Activated gamma-delta T cell (primary cell): ENCODE data around the gene ORMDL3.

Experiments
- DNase-seq: peaks from one replicate; lab custom pipeline; 2025; lab: John Stamatoyannopoulos, UW

ORMDL3 gene

GRCh38 chr17:39871801-39872200 lies 55.6 kb downstream of the ORMDL3 start:
- DNase-seq: no peak
